KMS-11 (cell line): Measurements from ENCODE around the gene MCAM.

Source experiments
- H2AFZ ChIP-seq: fragments of 200-600 bp; sonication (generic); 2 replicates; pipeline ENCODE4 v1.6.1; 2016; ENCODE audit warnings: antibody characterized with exemption, mixed run types, low read depth
- H3K27ac ChIP-seq: fragments of 200-600 bp; sonication (generic); 2 replicates; pipeline ENCODE4 v1.6.1; 2016; ENCODE audit warnings: mild to moderate bottlenecking, mixed run types
- H3K27me3 ChIP-seq: fragments of 200-600 bp; sonication (generic); 2 replicates; pipeline ENCODE4 v1.6.1; 2017; ENCODE audit warnings: mild to moderate bottlenecking, low read depth, mixed run types, moderate library complexity; ENCODE audit not compliant: insufficient read depth
- H3K36me3 ChIP-seq: fragments of 200-600 bp; sonication (generic); 2 replicates; pipeline ENCODE4 v1.6.1; 2017; ENCODE audit warnings: mild to moderate bottlenecking, mixed run types; ENCODE audit not compliant: insufficient read depth
- H3K4me1 ChIP-seq: fragments of 200-600 bp; sonication (generic); 2 replicates; pipeline ENCODE4 v1.6.1; 2016; ENCODE audit warnings: mild to moderate bottlenecking, low read depth, mixed run types; ENCODE audit not compliant: poor library complexity, severe bottlenecking
- H3K4me2 ChIP-seq: fragments of 200-600 bp; sonication (generic); 2 replicates; pipeline ENCODE4 v1.7.0; 2016; ENCODE audit warnings: mild to moderate bottlenecking, mixed run types
- H3K4me3 ChIP-seq: fragments of 200-600 bp; sonication (generic); IDR thresholded peaks from 2 replicates; pipeline ENCODE4 v1.6.1; 2017; ENCODE audit warnings: low read depth, low read length, mixed read lengths; ENCODE audit not compliant: insufficient read depth
- H3K79me2 ChIP-seq: fragments of 200-600 bp; sonication (generic); 2 replicates; pipeline ENCODE4 v1.6.1; 2016; ENCODE audit warnings: low read depth, mixed run types; ENCODE audit not compliant: insufficient read depth
- H3K9ac ChIP-seq: fragments of 200-600 bp; sonication (generic); 2 replicates; pipeline ENCODE4 v1.6.1; 2016; ENCODE audit warnings: mild to moderate bottlenecking, mixed run types
- H4K20me1 ChIP-seq: fragments of 200-600 bp; sonication (generic); 2 replicates; pipeline ENCODE4 v1.6.1; 2016; ENCODE audit warnings: mild to moderate bottlenecking, mixed run types; ENCODE audit not compliant: insufficient read depth
- CTCF ChIP-seq: fragments of 200-600 bp; sonication (generic); conservative IDR thresholded peaks from 2 replicates; pipeline ENCODE4 v1.6.1; 2017; ENCODE audit warnings: low read depth, mild to moderate bottlenecking, antibody characterized with exemption, low read length, moderate library complexity, mixed read lengths

The MCAM gene

GRCh38 chr11:119334174-119334930, 17.4 kb upstream of the MCAM start, which contains the start of gene RNF26:
Gene RNF26 (plus strand): TSS chr11:119334527. CDS start chr11:119335123, 596 bp downstream.
- no peak within 1 kb of the TSS for H3K4me3 ChIP-seq
- H3K36me3 ChIP-seq = no peaks in the 10 kb centered on the region
- no peaks in the 10 kb centered on the region for H3K27me3 ChIP-seq
- peak within 1 kb of the TSS; percentile 78; the same call in 1 of the 2 replicates for H3K9ac ChIP-seq
- H3K79me2 ChIP-seq = peaks cover 6% of the 10 kb centered on the region; the same call in 1 of the 2 replicates
- no peak for TF ChIP-seq CTCF
- no peaks in the 10 kb centered on the region for H4K20me1 ChIP-seq
- peak within 1 kb of the TSS; percentile 64 for H3K4me2 ChIP-seq
- no peaks in the 10 kb centered on the region for H3K4me1 ChIP-seq
- peak within 1 kb of the TSS; percentile 28; the same call in 1 of the 2 replicates for H3K27ac ChIP-seq
- H2AFZ ChIP-seq = peak within 1 kb of the TSS; percentile 48

- Histone ChIP-seq H3K4me3 (no peak overlapping the region), H3K9ac (no peak overlapping the region), H2AFZ (no peak overlapping the region), H4K20me1 (no peaks in the 10 kb centered on the region), H3K79me2 (peaks cover 6% of the 10 kb centered on the region; the same call in 1 of the 2 replicates), H3K4me2 (no peak overlapping the region), H3K27ac (no peak overlapping the region), H3K4me1 (no peaks in the 10 kb centered on the region), H3K27me3 (no peaks in the 10 kb centered on the region), H3K36me3 (no peaks in the 10 kb centered on the region)
- TF ChIP-seq CTCF = no peak
Measured at GRCh38 chr11:119332111-119332765, 15.3 kb upstream of the MCAM start.

GRCh38 chr11:119330237-119330636, 13.3 kb upstream of the MCAM start:
- Histone ChIP-seq H4K20me1 (no peaks in the 10 kb centered on the region), H3K9ac (no peak overlapping the region), H3K4me2 (no peak overlapping the region), H3K79me2 (peaks cover 6% of the 10 kb centered on the region; the same call in 1 of the 2 replicates), H3K27me3 (no peaks in the 10 kb centered on the region), H3K4me1 (no peaks in the 10 kb centered on the region), H3K4me3 (no peak overlapping the region), H2AFZ (no peak overlapping the region), H3K27ac (no peak overlapping the region), H3K36me3 (no peaks in the 10 kb centered on the region)
- TF ChIP-seq CTCF = no peak

- H3K4me3 ChIP-seq = no peak overlapping the region
- H3K27ac ChIP-seq = no peak overlapping the region
- no peak overlapping the region for H3K4me2 ChIP-seq
- no peaks in the 10 kb centered on the region for H3K27me3 ChIP-seq
- no peaks in the 10 kb centered on the region for H3K4me1 ChIP-seq
- no peaks in the 10 kb centered on the region for H3K36me3 ChIP-seq
- H2AFZ ChIP-seq = no peak overlapping the region
- H3K9ac ChIP-seq = no peak overlapping the region
- no peaks in the 10 kb centered on the region for H3K79me2 ChIP-seq
- no peaks in the 10 kb centered on the region for H4K20me1 ChIP-seq
- TF ChIP-seq CTCF = no peak
Measured at GRCh38 chr11:119329320-119329719, 12.4 kb upstream of the MCAM start.
